ENCODE measurements around the gene PRDM1. TPM values are rescaled to one million over a fixed set of nuclear protein-coding genes. Genes with fewer than 3 reads are reported as not detected.

The PRDM1 gene
- total RNA-seq, 1 experiment from 2014 or later: 0.40 TPM

- H3K36me3 Mint-ChIP-seq (ENCODE audit: insufficient read depth, unreplicated experiment): no peaks in the 10 kb centered on the region
- no peaks in the 10 kb centered on the region for H3K9me3 Mint-ChIP-seq (ENCODE audit: low read depth, unreplicated experiment)
- intact Hi-C loops (cut with micrococcal nuclease; ENCODE audit: unreplicated experiment): no loop called here
- H3K27me3 Mint-ChIP-seq (ENCODE audit: unreplicated experiment): peaks cover 25% of the 10 kb centered on the region
- no peak for TF ChIP-seq CTCF (IDR thresholded peaks at IDR 0.05; ENCODE audit: unreplicated experiment)
- no peak for DNase-seq
- no TSS peak for BruUV-seq (replicated peaks)
- CTCF ChIA-PET: no interaction called here
- no peak overlapping the region for H3K27ac Mint-ChIP-seq (ENCODE audit: unreplicated experiment)
- no peak overlapping the region for H3K4me3 Mint-ChIP-seq (ENCODE audit: low read depth, unreplicated experiment)
- no peaks in the 10 kb centered on the region for H3K4me1 Mint-ChIP-seq (ENCODE audit: low read depth, unreplicated experiment)
These were observed 10.0 kb upstream of the PRDM1 start for GRCh38 chr6:106076139-106076538.

GRCh38 chr6:106077170-106077569 is 9.0 kb upstream of the PRDM1 start:
- H3K27me3 Mint-ChIP-seq (ENCODE audit: unreplicated experiment): peaks cover 27% of the 10 kb centered on the region
- no peaks in the 10 kb centered on the region for H3K36me3 Mint-ChIP-seq (ENCODE audit: insufficient read depth, unreplicated experiment)
- intact Hi-C loops (cut with micrococcal nuclease; ENCODE audit: unreplicated experiment): no loop called here
- no peak overlapping the region for H3K4me3 Mint-ChIP-seq (ENCODE audit: low read depth, unreplicated experiment)
- DNase-seq: no peak
- no TSS peak for BruUV-seq (replicated peaks)
- H3K4me1 Mint-ChIP-seq (ENCODE audit: low read depth, unreplicated experiment): no peaks in the 10 kb centered on the region
- H3K9me3 Mint-ChIP-seq (ENCODE audit: low read depth, unreplicated experiment): no peaks in the 10 kb centered on the region
- no peak overlapping the region for H3K27ac Mint-ChIP-seq (ENCODE audit: unreplicated experiment)
- CTCF ChIA-PET: no interaction called here
- TF ChIP-seq CTCF (IDR thresholded peaks at IDR 0.05; ENCODE audit: unreplicated experiment): no peak

GRCh38 chr6:106077881-106078280 is 8.3 kb upstream of the PRDM1 start:
- CTCF ChIA-PET: no interaction called here
- Mint-ChIP-seq H3K27ac (ENCODE audit: unreplicated experiment) (no peak overlapping the region), H3K4me3 (ENCODE audit: low read depth, unreplicated experiment) (no peak overlapping the region), H3K9me3 (ENCODE audit: low read depth, unreplicated experiment) (no peaks in the 10 kb centered on the region), H3K4me1 (ENCODE audit: low read depth, unreplicated experiment) (no peaks in the 10 kb centered on the region), H3K27me3 (ENCODE audit: unreplicated experiment) (peaks cover 26% of the 10 kb centered on the region), H3K36me3 (ENCODE audit: insufficient read depth, unreplicated experiment) (no peaks in the 10 kb centered on the region)
- BruUV-seq (replicated peaks): no TSS peak
- no peak for TF ChIP-seq CTCF (IDR thresholded peaks at IDR 0.05; ENCODE audit: unreplicated experiment)
- DNase-seq: no peak
- intact Hi-C loops (cut with micrococcal nuclease; ENCODE audit: unreplicated experiment): no loop called here

GRCh38 chr6:106079961-106080762 is 6.0 kb upstream of the PRDM1 start:
- Mint-ChIP-seq H3K4me3 (ENCODE audit: low read depth, unreplicated experiment) (no peak overlapping the region), H3K4me1 (ENCODE audit: low read depth, unreplicated experiment) (peaks cover 10% of the 10 kb centered on the region), H3K36me3 (ENCODE audit: insufficient read depth, unreplicated experiment) (no peaks in the 10 kb centered on the region), H3K9me3 (ENCODE audit: low read depth, unreplicated experiment) (no peaks in the 10 kb centered on the region), H3K27me3 (ENCODE audit: unreplicated experiment) (peaks cover 26% of the 10 kb centered on the region), H3K27ac (ENCODE audit: unreplicated experiment) (no peak overlapping the region)
- intact Hi-C loops (cut with micrococcal nuclease; ENCODE audit: unreplicated experiment): loop anchor here (10.0 kb wide), 2 partner anchors 595 to 645 kb away; no protein-coding TSS in a partner anchor
- BruUV-seq (replicated peaks): no TSS peak
- TF ChIP-seq CTCF (IDR thresholded peaks at IDR 0.05; ENCODE audit: unreplicated experiment): no peak
- CTCF ChIA-PET: no interaction called here
- no peak for DNase-seq

All from Calu3 (cell line).